AG04450 (cell line): ENCODE measurements around the gene EXOC6B. TPM values are rescaled to one million over a fixed set of nuclear protein-coding genes. Genes with fewer than 3 reads are reported as not detected.

Source experiments
- CTCF ChIA-PET: fragments of 300-600, 350-600 bp; formaldehyde crosslinking; extraction: SDS; loops from one replicate; lab custom pipeline; 2022; ENCODE audit warnings: antibody characterized with exemption, inconsistent platforms; lab: Charles Lee
- POLR2A ChIA-PET: fragments of 350-600 bp; formaldehyde crosslinking; extraction: SDS; loops from one replicate; lab custom pipeline; 2021; ENCODE audit warnings: antibody characterized with exemption, inconsistent platforms; lab: Yijun Ruan, JAX
- DNase-seq: peaks from one replicate; pipeline ENCODE4 v3.0.0-alpha.2; 2011; ENCODE audit warnings: low read depth, low spot score
- H3K27ac ChIP-seq: one replicate; pipeline ENCODE4 v1.5.1; 2012; ENCODE audit warnings: low read depth, low read length, control low read depth
- H3K27me3 ChIP-seq: one replicate; pipeline ENCODE4 v1.6.0; 2012; ENCODE audit warnings: low read length; ENCODE audit not compliant: control insufficient read depth, insufficient read depth
- H3K4me3 ChIP-seq: 2 replicates; pipeline ENCODE4 v1.5.1; 2011; ENCODE audit warnings: mild to moderate bottlenecking, low read depth, low read length, control low read depth
- H3K9me3 ChIP-seq: 2 replicates; pipeline ENCODE4 v1.5.1; 2012; ENCODE audit warnings: low read length; ENCODE audit not compliant: control insufficient read depth, insufficient read depth
- polyA plus RNA-seq: library from polyadenylated mRNA; depleted of rRNA; stranded (reverse); fragments of >200 nt; gene quantifications from 2 replicates; pipeline ENCODE4 v1.2.3, GENCODE V29; 2011
- TF ChIP-seq, protein P1 (sequence below): IDR thresholded peaks from 2 replicates; pipeline ENCODE4 v1.5.1; 2011; ENCODE audit warnings: low read depth, low read length, control low read depth, inconsistent platforms

The EXOC6B gene
- polyA plus RNA-seq, 1 experiment = 28.7 TPM

DNA sequence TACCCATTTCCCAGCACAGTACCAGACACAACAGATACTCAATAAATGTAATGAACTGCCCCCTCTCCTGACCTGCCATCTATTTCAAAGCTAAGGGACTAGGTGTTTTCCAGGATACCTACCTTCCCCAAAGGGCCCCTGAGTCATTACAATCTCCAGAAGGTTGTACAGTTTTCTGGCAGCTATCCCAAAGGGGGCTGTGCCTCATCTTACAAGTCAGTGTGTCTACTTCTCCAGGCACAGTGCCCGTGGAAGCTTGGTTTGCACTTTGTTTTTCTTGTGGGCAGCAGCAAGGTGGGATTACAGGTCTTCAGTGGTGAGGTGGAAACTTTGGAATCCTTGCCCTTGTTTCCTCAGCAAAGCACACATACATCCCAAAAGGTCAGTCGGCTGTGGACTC lies 615.4 kb downstream of the EXOC6B start:
- DNase-seq = no peak
- CTCF ChIA-PET = no interaction called here
- H3K27me3 ChIP-seq = no peaks in the 10 kb centered on the region

GRCh38 chr2:72208225-72208624 lies 617.6 kb downstream of the EXOC6B start:
- CTCF ChIA-PET = no interaction called here
- DNase-seq = no peak
- POLR2A ChIA-PET = no interaction called here
- Histone ChIP-seq H3K4me3 (no peak overlapping the region), H3K27me3 (no peaks in the 10 kb centered on the region), H3K27ac (no peak overlapping the region), H3K9me3 (no peaks in the 10 kb centered on the region)
- TF ChIP-seq, protein P1, sequence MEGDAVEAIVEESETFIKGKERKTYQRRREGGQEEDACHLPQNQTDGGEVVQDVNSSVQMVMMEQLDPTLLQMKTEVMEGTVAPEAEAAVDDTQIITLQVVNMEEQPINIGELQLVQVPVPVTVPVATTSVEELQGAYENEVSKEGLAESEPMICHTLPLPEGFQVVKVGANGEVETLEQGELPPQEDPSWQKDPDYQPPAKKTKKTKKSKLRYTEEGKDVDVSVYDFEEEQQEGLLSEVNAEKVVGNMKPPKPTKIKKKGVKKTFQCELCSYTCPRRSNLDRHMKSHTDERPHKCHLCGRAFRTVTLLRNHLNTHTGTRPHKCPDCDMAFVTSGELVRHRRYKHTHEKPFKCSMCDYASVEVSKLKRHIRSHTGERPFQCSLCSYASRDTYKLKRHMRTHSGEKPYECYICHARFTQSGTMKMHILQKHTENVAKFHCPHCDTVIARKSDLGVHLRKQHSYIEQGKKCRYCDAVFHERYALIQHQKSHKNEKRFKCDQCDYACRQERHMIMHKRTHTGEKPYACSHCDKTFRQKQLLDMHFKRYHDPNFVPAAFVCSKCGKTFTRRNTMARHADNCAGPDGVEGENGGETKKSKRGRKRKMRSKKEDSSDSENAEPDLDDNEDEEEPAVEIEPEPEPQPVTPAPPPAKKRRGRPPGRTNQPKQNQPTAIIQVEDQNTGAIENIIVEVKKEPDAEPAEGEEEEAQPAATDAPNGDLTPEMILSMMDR = no peak

More for the DNA sequence above, 615.4 kb downstream of the EXOC6B start:
- H3K4me3 ChIP-seq = no peak overlapping the region
- TF ChIP-seq, protein P1 = no peak
- POLR2A ChIA-PET = no interaction called here
- H3K27ac ChIP-seq = no peak overlapping the region
- no peaks in the 10 kb centered on the region for H3K9me3 ChIP-seq

DNA sequence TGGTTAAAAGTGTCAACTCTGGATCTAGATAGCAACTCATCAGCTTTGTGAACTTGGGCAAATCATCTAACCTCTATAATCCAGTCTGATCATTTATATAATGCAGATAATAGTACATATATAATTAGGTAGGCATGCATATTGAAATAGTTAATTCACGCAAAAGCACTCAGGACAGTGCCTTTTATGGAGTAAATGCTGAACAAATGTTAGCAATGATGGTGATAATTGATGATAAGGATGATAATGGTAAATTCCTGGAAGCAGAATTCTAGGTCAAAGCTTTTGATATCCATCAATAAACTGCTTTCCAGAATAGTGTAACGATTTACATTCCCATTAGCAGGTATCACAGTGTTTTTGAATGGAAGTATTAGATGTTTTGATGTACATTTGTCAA lies 618.5 kb downstream of the EXOC6B start:
- no peaks in the 10 kb centered on the region for H3K9me3 ChIP-seq

GRCh38 chr2:72205504-72205881 lies 620.3 kb downstream of the EXOC6B start:
- Histone ChIP-seq H3K9me3 (no peaks in the 10 kb centered on the region), H3K27me3 (no peaks in the 10 kb centered on the region), H3K4me3 (no peak overlapping the region), H3K27ac (no peak overlapping the region)
- no peak for DNase-seq
- ChIA-PET POLR2A (no interaction called here), CTCF (no interaction called here)
- TF ChIP-seq, protein P1 = no peak

More for the DNA sequence above, 618.5 kb downstream of the EXOC6B start:
- no peak for DNase-seq
- no peak overlapping the region for H3K4me3 ChIP-seq
- ChIA-PET CTCF (no interaction called here), POLR2A (no interaction called here)
- H3K27me3 ChIP-seq = no peaks in the 10 kb centered on the region
- TF ChIP-seq, protein P1 = no peak
- H3K27ac ChIP-seq = no peak overlapping the region

GRCh38 chr2:72204786-72205503 lies 620.9 kb downstream of the EXOC6B start:
- Histone ChIP-seq H3K27me3 (no peaks in the 10 kb centered on the region), H3K4me3 (no peak overlapping the region), H3K9me3 (no peaks in the 10 kb centered on the region), H3K27ac (no peak overlapping the region)
- CTCF ChIA-PET = interaction anchor here (1.1 kb wide), 1 partner anchor 375 kb away, joined by 3 read pairs; no protein-coding TSS in a partner anchor
- DNase-seq = no peak
- TF ChIP-seq, protein P1 = no peak
- POLR2A ChIA-PET = no interaction called here
